ENCODE measurements around the gene RCC2.

The RCC2 gene

GRCh38 chr1:17405898-17406759 is 33.3 kb downstream of the RCC2 start:
- peaks cover 18 to 44% of the 10 kb centered on the region in 2 donors for H3K36me3 ChIP-seq (ENCODE audit: control insufficient read depth in 1 of 2, insufficient read depth in 2 of 2, low read length in 2 of 2)
- no peaks in the 10 kb centered on the region for H3K4me1 ChIP-seq (ENCODE audit: control insufficient read depth in 1 of 2, insufficient read depth in 2 of 2, low read length in 2 of 2)
- H3K9ac ChIP-seq (ENCODE audit: low read depth in 1 of 2, low read length in 2 of 2) = no peak overlapping the region
- no peaks in the 10 kb centered on the region for H3K27me3 ChIP-seq (ENCODE audit: control insufficient read depth in 1 of 2, insufficient read depth in 2 of 2, low read length in 2 of 2)
- H3K4me3 ChIP-seq (ENCODE audit: low read depth in 1 of 2, low read length in 2 of 2) = no peak overlapping the region
- no peaks in the 10 kb centered on the region for H3K9me3 ChIP-seq (ENCODE audit: control insufficient read depth in 1 of 2, low read length in 2 of 2)
- no peak overlapping the region for H3K27ac ChIP-seq (ENCODE audit: low read depth, low read length)

- peaks cover 8 to 31% of the 10 kb centered on the region in 2 donors for H3K36me3 ChIP-seq (ENCODE audit: control insufficient read depth in 1 of 2, insufficient read depth in 2 of 2, low read length in 2 of 2)
- H3K27me3 ChIP-seq (ENCODE audit: control insufficient read depth in 1 of 2, insufficient read depth in 2 of 2, low read length in 2 of 2) = no peaks in the 10 kb centered on the region
- no peak overlapping the region for H3K4me3 ChIP-seq (ENCODE audit: low read depth in 1 of 2, low read length in 2 of 2)
- no peaks in the 10 kb centered on the region for H3K9me3 ChIP-seq (ENCODE audit: control insufficient read depth in 1 of 2, low read length in 2 of 2)
- H3K9ac ChIP-seq (ENCODE audit: low read depth in 1 of 2, low read length in 2 of 2) = no peak overlapping the region
- no peaks in the 10 kb centered on the region for H3K4me1 ChIP-seq (ENCODE audit: control insufficient read depth in 1 of 2, insufficient read depth in 2 of 2, low read length in 2 of 2)
- H3K27ac ChIP-seq (ENCODE audit: low read depth, low read length) = no peak overlapping the region
Measured at GRCh38 chr1:17404820-17405219, 34.7 kb downstream of the RCC2 start.

GRCh38 chr1:17404034-17404684 is 35.3 kb downstream of the RCC2 start:
- Histone ChIP-seq H3K4me1 (ENCODE audit: control insufficient read depth in 1 of 2, insufficient read depth in 2 of 2, low read length in 2 of 2) (no peaks in the 10 kb centered on the region), H3K9ac (ENCODE audit: low read depth in 1 of 2, low read length in 2 of 2) (no peak overlapping the region), H3K36me3 (ENCODE audit: control insufficient read depth in 1 of 2, insufficient read depth in 2 of 2, low read length in 2 of 2) (peaks cover 2 to 24% of the 10 kb centered on the region in 2 donors), H3K4me3 (ENCODE audit: low read depth in 1 of 2, low read length in 2 of 2) (no peak overlapping the region), H3K27ac (ENCODE audit: low read depth, low read length) (no peak overlapping the region), H3K27me3 (ENCODE audit: control insufficient read depth in 1 of 2, insufficient read depth in 2 of 2, low read length in 2 of 2) (no peaks in the 10 kb centered on the region), H3K9me3 (ENCODE audit: control insufficient read depth in 1 of 2, low read length in 2 of 2) (no peaks in the 10 kb centered on the region)

- Histone ChIP-seq H3K9ac (ENCODE audit: low read depth in 1 of 2, low read length in 2 of 2) (no peak overlapping the region), H3K4me1 (ENCODE audit: control insufficient read depth in 1 of 2, insufficient read depth in 2 of 2, low read length in 2 of 2) (no peaks in the 10 kb centered on the region), H3K9me3 (ENCODE audit: control insufficient read depth in 1 of 2, low read length in 2 of 2) (no peaks in the 10 kb centered on the region), H3K4me3 (ENCODE audit: low read depth in 1 of 2, low read length in 2 of 2) (no peak overlapping the region), H3K36me3 (ENCODE audit: control insufficient read depth in 1 of 2, insufficient read depth in 2 of 2, low read length in 2 of 2) (peaks cover 0 to 14% of the 10 kb centered on the region in 2 donors), H3K27me3 (ENCODE audit: control insufficient read depth in 1 of 2, insufficient read depth in 2 of 2, low read length in 2 of 2) (no peaks in the 10 kb centered on the region), H3K27ac (ENCODE audit: low read depth, low read length) (no peak overlapping the region)
Measured at GRCh38 chr1:17403081-17403480, 36.4 kb downstream of the RCC2 start.

GRCh38 chr1:17401841-17402240 is 37.6 kb downstream of the RCC2 start:
- Histone ChIP-seq H3K4me3 (ENCODE audit: low read depth in 1 of 2, low read length in 2 of 2) (no peak overlapping the region), H3K9ac (ENCODE audit: low read depth in 1 of 2, low read length in 2 of 2) (no peak overlapping the region), H3K4me1 (ENCODE audit: control insufficient read depth in 1 of 2, insufficient read depth in 2 of 2, low read length in 2 of 2) (no peaks in the 10 kb centered on the region), H3K9me3 (ENCODE audit: control insufficient read depth in 1 of 2, low read length in 2 of 2) (no peaks in the 10 kb centered on the region), H3K27ac (ENCODE audit: low read depth, low read length) (no peak overlapping the region), H3K27me3 (ENCODE audit: control insufficient read depth in 1 of 2, insufficient read depth in 2 of 2, low read length in 2 of 2) (no peaks in the 10 kb centered on the region), H3K36me3 (ENCODE audit: control insufficient read depth in 1 of 2, insufficient read depth in 2 of 2, low read length in 2 of 2) (peaks cover 0 to 4% of the 10 kb centered on the region in 2 donors)

- H3K27ac ChIP-seq (ENCODE audit: low read depth, low read length) = no peak overlapping the region
- no peak overlapping the region for H3K4me3 ChIP-seq (ENCODE audit: low read depth in 1 of 2, low read length in 2 of 2)
- no peak overlapping the region for H3K9ac ChIP-seq (ENCODE audit: low read depth in 1 of 2, low read length in 2 of 2)
- H3K9me3 ChIP-seq (ENCODE audit: control insufficient read depth in 1 of 2, low read length in 2 of 2) = no peaks in the 10 kb centered on the region
- no peaks in the 10 kb centered on the region for H3K4me1 ChIP-seq (ENCODE audit: control insufficient read depth in 1 of 2, insufficient read depth in 2 of 2, low read length in 2 of 2)
- no peaks in the 10 kb centered on the region for H3K27me3 ChIP-seq (ENCODE audit: control insufficient read depth in 1 of 2, insufficient read depth in 2 of 2, low read length in 2 of 2)
- H3K36me3 ChIP-seq (ENCODE audit: control insufficient read depth in 1 of 2, insufficient read depth in 2 of 2, low read length in 2 of 2) = peaks cover 0 to 3% of the 10 kb centered on the region in 2 donors
Measured at GRCh38 chr1:17400725-17401341, 38.6 kb downstream of the RCC2 start.

GRCh38 chr1:17397910-17398695 is 41.4 kb downstream of the RCC2 start:
- Histone ChIP-seq H3K4me3 (ENCODE audit: low read depth in 1 of 2, low read length in 2 of 2) (no peak overlapping the region), H3K9me3 (ENCODE audit: control insufficient read depth in 1 of 2, low read length in 2 of 2) (no peaks in the 10 kb centered on the region), H3K9ac (ENCODE audit: low read depth in 1 of 2, low read length in 2 of 2) (no peak overlapping the region), H3K27me3 (ENCODE audit: control insufficient read depth in 1 of 2, insufficient read depth in 2 of 2, low read length in 2 of 2) (no peaks in the 10 kb centered on the region), H3K27ac (ENCODE audit: low read depth, low read length) (no peak overlapping the region), H3K36me3 (ENCODE audit: control insufficient read depth in 1 of 2, insufficient read depth in 2 of 2, low read length in 2 of 2) (no peaks in the 10 kb centered on the region), H3K4me1 (ENCODE audit: control insufficient read depth in 1 of 2, insufficient read depth in 2 of 2, low read length in 2 of 2) (no peaks in the 10 kb centered on the region)

- H3K4me3 ChIP-seq (ENCODE audit: low read depth in 1 of 2, low read length in 2 of 2) = no peak overlapping the region
- H3K27me3 ChIP-seq (ENCODE audit: control insufficient read depth in 1 of 2, insufficient read depth in 2 of 2, low read length in 2 of 2) = no peaks in the 10 kb centered on the region
- H3K9me3 ChIP-seq (ENCODE audit: control insufficient read depth in 1 of 2, low read length in 2 of 2) = no peaks in the 10 kb centered on the region
- H3K4me1 ChIP-seq (ENCODE audit: control insufficient read depth in 1 of 2, insufficient read depth in 2 of 2, low read length in 2 of 2) = no peaks in the 10 kb centered on the region
- H3K36me3 ChIP-seq (ENCODE audit: control insufficient read depth in 1 of 2, insufficient read depth in 2 of 2, low read length in 2 of 2) = no peaks in the 10 kb centered on the region
- no peak overlapping the region for H3K27ac ChIP-seq (ENCODE audit: low read depth, low read length)
- H3K9ac ChIP-seq (ENCODE audit: low read depth in 1 of 2, low read length in 2 of 2) = no peak overlapping the region
Measured at GRCh38 chr1:17393230-17393629, 46.2 kb downstream of the RCC2 start.

- Histone ChIP-seq H3K4me1 (ENCODE audit: control insufficient read depth in 1 of 2, insufficient read depth in 2 of 2, low read length in 2 of 2) (no peaks in the 10 kb centered on the region), H3K9me3 (ENCODE audit: control insufficient read depth in 1 of 2, low read length in 2 of 2) (no peaks in the 10 kb centered on the region), H3K4me3 (ENCODE audit: low read depth in 1 of 2, low read length in 2 of 2) (no peak overlapping the region), H3K27ac (ENCODE audit: low read depth, low read length) (no peak overlapping the region), H3K27me3 (ENCODE audit: control insufficient read depth in 1 of 2, insufficient read depth in 2 of 2, low read length in 2 of 2) (no peaks in the 10 kb centered on the region), H3K36me3 (ENCODE audit: control insufficient read depth in 1 of 2, insufficient read depth in 2 of 2, low read length in 2 of 2) (no peaks in the 10 kb centered on the region), H3K9ac (ENCODE audit: low read depth in 1 of 2, low read length in 2 of 2) (no peak overlapping the region)
Measured at GRCh38 chr1:17392199-17392740, 47.2 kb downstream of the RCC2 start.
